Mammary epithelial cell (primary cell): ENCODE measurements around the gene L1CAM.

ENCODE experiments used
- EZH2 ChIP-seq: IDR thresholded peaks from 2 replicates; pipeline ENCODE4 v1.6.1; 2012; ENCODE audit warnings: low read length, inconsistent platforms, borderline replicate concordance
- TF ChIP-seq, protein P1 (sequence below), 2 donors: IDR thresholded peaks in 1 of 2; conservative IDR thresholded peaks in 1 of 2; 2 replicates each; pipeline ENCODE4 v1.5.1; 2011 to 2012; ENCODE audit warnings: inconsistent platforms in 2 of 2, low read length in 2 of 2, mild to moderate bottlenecking in 2 of 2, control low read depth in 1 of 2, low read depth in 1 of 2; ENCODE audit not compliant: insufficient read depth in 1 of 2; ENCODE audit errors: extremely low read depth in 1 of 2

DNA sequence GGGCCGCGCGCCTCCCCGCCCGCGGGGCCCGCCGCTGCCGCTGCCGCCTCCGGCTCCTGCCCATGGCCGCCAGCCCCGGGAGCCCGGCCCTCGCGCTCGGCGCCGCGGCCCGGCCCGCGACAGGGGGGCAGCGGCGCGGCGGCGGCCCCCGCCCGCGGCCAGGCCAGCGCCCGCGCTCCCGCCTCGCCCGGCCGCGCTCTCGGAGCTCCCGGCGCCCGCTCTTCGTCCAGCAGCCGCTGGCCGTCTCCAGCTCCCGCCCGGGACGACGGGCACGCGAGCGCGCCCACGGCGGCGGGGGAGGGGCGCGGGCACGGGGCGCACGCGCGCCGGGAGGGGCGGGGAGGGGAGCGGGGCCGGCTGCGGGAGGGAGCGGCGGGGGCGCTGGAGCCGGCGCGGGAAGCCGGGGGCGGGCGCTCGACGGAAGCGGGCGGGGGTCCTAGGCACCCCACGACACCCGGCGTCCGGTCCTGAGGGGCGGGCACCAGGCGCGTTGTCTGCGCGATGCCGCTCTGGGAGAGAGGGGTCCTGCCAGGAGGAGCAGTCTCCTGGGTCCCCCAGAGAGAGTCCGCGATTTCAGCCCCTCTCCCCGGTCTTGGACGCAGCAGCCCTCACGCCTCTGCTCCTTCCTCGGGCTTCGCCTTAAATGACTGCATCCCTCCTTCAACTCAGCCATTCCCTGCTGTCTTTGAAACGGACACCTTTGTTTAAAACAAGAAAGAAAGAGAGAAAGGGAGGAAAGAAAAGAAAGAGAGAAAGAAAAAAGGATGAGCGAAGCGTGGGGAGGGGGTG is 55.1 kb downstream of the L1CAM start:
- TF ChIP-seq, protein P1, sequence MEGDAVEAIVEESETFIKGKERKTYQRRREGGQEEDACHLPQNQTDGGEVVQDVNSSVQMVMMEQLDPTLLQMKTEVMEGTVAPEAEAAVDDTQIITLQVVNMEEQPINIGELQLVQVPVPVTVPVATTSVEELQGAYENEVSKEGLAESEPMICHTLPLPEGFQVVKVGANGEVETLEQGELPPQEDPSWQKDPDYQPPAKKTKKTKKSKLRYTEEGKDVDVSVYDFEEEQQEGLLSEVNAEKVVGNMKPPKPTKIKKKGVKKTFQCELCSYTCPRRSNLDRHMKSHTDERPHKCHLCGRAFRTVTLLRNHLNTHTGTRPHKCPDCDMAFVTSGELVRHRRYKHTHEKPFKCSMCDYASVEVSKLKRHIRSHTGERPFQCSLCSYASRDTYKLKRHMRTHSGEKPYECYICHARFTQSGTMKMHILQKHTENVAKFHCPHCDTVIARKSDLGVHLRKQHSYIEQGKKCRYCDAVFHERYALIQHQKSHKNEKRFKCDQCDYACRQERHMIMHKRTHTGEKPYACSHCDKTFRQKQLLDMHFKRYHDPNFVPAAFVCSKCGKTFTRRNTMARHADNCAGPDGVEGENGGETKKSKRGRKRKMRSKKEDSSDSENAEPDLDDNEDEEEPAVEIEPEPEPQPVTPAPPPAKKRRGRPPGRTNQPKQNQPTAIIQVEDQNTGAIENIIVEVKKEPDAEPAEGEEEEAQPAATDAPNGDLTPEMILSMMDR (conservative IDR thresholded peaks at IDR 0.05 in 1 of 2, IDR thresholded peaks at IDR 0.05 in 1 of 2; ENCODE audit: extremely low read depth in 1 of 2, insufficient read depth in 1 of 2, low read depth in 1 of 2, low read length in 2 of 2) = no peak
- peak; percentile 73 for TF ChIP-seq EZH2
